Aorta (tissue), 5 donors: ENCODE measurements around the gene LCA5L. TPM values are rescaled to one million over a fixed set of nuclear protein-coding genes. Genes with fewer than 3 reads are reported as not detected.
A peak's percentile ranks its signal among the peaks of the same experiment; 100 is the strongest.

Experiments used
- ATAC-seq: fragments of 200-7000 bp; cut with Tn5 transposase; one replicate; pipeline ENCODE4 v1.9.1; 2022; ENCODE audit warnings: moderate library complexity; ENCODE audit not compliant: low FRiP score
- DNase-seq, 2 donors: peaks; one replicate each; pipeline ENCODE4 v3.0.0-alpha.2; 2020
- H3K27ac ChIP-seq, 2 donors: one replicate each; pipeline ENCODE4 v1.5.1; 2013; ENCODE audit warnings: low read length in 2 of 2, mild to moderate bottlenecking in 2 of 2, moderate library complexity in 2 of 2, control low read depth in 1 of 2, inconsistent platforms in 1 of 2, low read depth in 1 of 2
- H3K27me3 ChIP-seq, 2 donors: one replicate each; pipeline ENCODE4 v1.6.1; 2013; ENCODE audit warnings: control low read depth in 1 of 2, low read length in 1 of 2, mild to moderate bottlenecking in 1 of 2, moderate library complexity in 1 of 2; ENCODE audit not compliant: insufficient read depth in 2 of 2, control insufficient read depth in 1 of 2
- H3K36me3 ChIP-seq, 2 donors: one replicate each; pipeline ENCODE4 v1.6.1; 2013; ENCODE audit warnings: control low read depth in 1 of 2, low read length in 1 of 2, mild to moderate bottlenecking in 1 of 2; ENCODE audit not compliant: insufficient read depth in 2 of 2, control insufficient read depth in 1 of 2
- H3K4me1 ChIP-seq, 2 donors: one replicate each; pipeline ENCODE4 v1.6.1; 2013; ENCODE audit warnings: low read length in 2 of 2, control low read depth in 1 of 2, mild to moderate bottlenecking in 1 of 2, moderate library complexity in 1 of 2; ENCODE audit not compliant: insufficient read depth in 2 of 2, control insufficient read depth in 1 of 2
- H3K4me3 ChIP-seq, 2 donors: one replicate each; pipeline ENCODE4 v1.5.1; 2013; ENCODE audit warnings: low read length in 2 of 2, control low read depth in 1 of 2, mild to moderate bottlenecking in 1 of 2
- H3K9me3 ChIP-seq: one replicate; pipeline ENCODE4 v1.6.1; 2013; ENCODE audit warnings: mild to moderate bottlenecking, low read length; ENCODE audit not compliant: control insufficient read depth
- WGBS, 2 donors: extraction: QIAGEN DNeasy Blood & Tissue Kit; methylation state at CpG; one replicate each; pipeline ENCODE4 v1.1.7; 2013; 5-methylcytosine and 5-hydroxymethylcytosine counted together
- intact Hi-C, 2 donors: fragments of 100-400 bp; cut with DNase I; formaldehyde crosslinking; loops; one replicate each; pipeline versions ENCODE4 v1.14.2 to v1.15.0; 2022
- polyA plus RNA-seq, 2 donors: library from polyadenylated mRNA; stranded (reverse); fragments of 200-250 nt; gene quantifications; one replicate each; pipeline ENCODE4 v1.2.3, GENCODE V29; 2013
- total RNA-seq, 2 donors: library from RNA; stranded (reverse); fragmentation: NEBNext Ultra II Directional; extraction: Animal tissue kit (Norgen Biotek cat#: 25700); gene quantifications; one replicate each; pipeline ENCODE4 v1.2.1, GENCODE V29; 2021
- donor health status: healthy with polysubstance abuse.
- donor health status: Bipolar disorder and iron deficiency.
- donor health status: DM: no; HTN: no; CAD: no.
- donor health status: DM: no; HTN: no; CAD: no.
- donor health status: DM: yes; HTN: yes; CAD: no.

Gene LCA5L
- total and polyA plus RNA-seq, 4 donors: 0.39 to 3.4 (median 2.2) TPM

- Histone ChIP-seq H3K4me1 (no peaks in the 10 kb centered on the region), H3K9me3 (no peaks in the 10 kb centered on the region), H3K4me3 (no peak overlapping the region), H3K27ac (no peak overlapping the region), H3K27me3 (no peaks in the 10 kb centered on the region), H3K36me3 (peaks cover 0 to 3% of the 10 kb centered on the region in 2 donors)
- intact Hi-C loops: no loop called here
- DNase-seq (no peak), ATAC-seq (no peak)
- 94 to 98% methylated on average over 2 of the region's 2 CpGs for WGBS, 2 donors
Measured at GRCh38 chr21:39406065-39406464, 39.5 kb downstream of the LCA5L start.

GRCh38 chr21:39400173-39400572, 45.4 kb downstream of the LCA5L start:
- no peak for ATAC-seq

GRCh38 chr21:39397646-39398385, 47.8 kb downstream of the LCA5L start:
- no peak for DNase-seq

More at GRCh38 chr21:39400173-39400572, 45.4 kb downstream of the LCA5L start:
- 79 to 84% methylated on average over 8 of the region's 8 CpGs for WGBS, 2 donors
- no peak overlapping the region for H3K4me3 ChIP-seq
- H3K27me3 ChIP-seq: no peaks in the 10 kb centered on the region
- intact Hi-C loops: no loop called here
- H3K27ac ChIP-seq: no peak overlapping the region
- no peaks in the 10 kb centered on the region for H3K9me3 ChIP-seq
- no peak for DNase-seq
- peaks cover 0 to 3% of the 10 kb centered on the region in 2 donors for H3K36me3 ChIP-seq
- no peaks in the 10 kb centered on the region for H3K4me1 ChIP-seq

GRCh38 chr21:39392981-39393380, 52.6 kb downstream of the LCA5L start:
- Histone ChIP-seq H3K27ac (no peak overlapping the region), H3K9me3 (no peaks in the 10 kb centered on the region), H3K4me3 (no peak overlapping the region), H3K27me3 (no peaks in the 10 kb centered on the region), H3K4me1 (no peaks in the 10 kb centered on the region), H3K36me3 (peaks cover 3 to 13% of the 10 kb centered on the region in 2 donors)
- DNase-seq: no peak
- ATAC-seq: no peak
- WGBS, 2 donors: 75 to 78% methylated on average over 7 of the region's 7 CpGs
- intact Hi-C loops: no loop called here

More at GRCh38 chr21:39397646-39398385, 47.8 kb downstream of the LCA5L start:
- intact Hi-C loops: no loop called here
- no peaks in the 10 kb centered on the region for H3K27me3 ChIP-seq
- H3K36me3 ChIP-seq: peaks cover 0 to 5% of the 10 kb centered on the region in 2 donors
- ATAC-seq: no peak
- H3K4me1 ChIP-seq: no peaks in the 10 kb centered on the region
- H3K9me3 ChIP-seq: no peaks in the 10 kb centered on the region
- H3K27ac ChIP-seq: no peak overlapping the region
- 88 to 94% methylated on average over 11 of the region's 11 CpGs for WGBS, 2 donors
- no peak overlapping the region for H3K4me3 ChIP-seq

- 13 to 27% methylated on average over 16 of the region's 16 CpGs for WGBS, 2 donors
- intact Hi-C loops: no loop called here
Measured at GRCh38 chr21:39390212-39390765, 55.3 kb downstream of the LCA5L start.

GRCh38 chr21:39388811-39389155, 56.8 kb downstream of the LCA5L start:
- Histone ChIP-seq H3K27ac (no peak overlapping the region), H3K4me1 (no peaks in the 10 kb centered on the region), H3K36me3 (peaks cover 3 to 10% of the 10 kb centered on the region in 2 donors), H3K9me3 (no peaks in the 10 kb centered on the region), H3K27me3 (no peaks in the 10 kb centered on the region), H3K4me3 (no peak overlapping the region)
- no peak for DNase-seq
- intact Hi-C loops: loop anchor here (2.0 to 5.0 kb wide), 4 partner anchors 36 to 76 kb away; partner anchors contain the start of genes BRWD1 (in 2 of the 2) and LCA5L (in 1 of the 2)
- 2% methylated on average over 9 to 10 of the region's 10 CpGs for WGBS, 2 donors
- ATAC-seq: no peak

More at GRCh38 chr21:39390212-39390765, 55.3 kb downstream of the LCA5L start:
- no peak overlapping the region for H3K27ac ChIP-seq
- H3K9me3 ChIP-seq: no peaks in the 10 kb centered on the region
- H3K27me3 ChIP-seq: no peaks in the 10 kb centered on the region
- no peak for DNase-seq
- no peak overlapping the region for H3K4me3 ChIP-seq
- no peaks in the 10 kb centered on the region for H3K4me1 ChIP-seq
- H3K36me3 ChIP-seq: peaks cover 3 to 10% of the 10 kb centered on the region in 2 donors
- no peak for ATAC-seq

- DNase-seq (peak; percentile 95 to 98), ATAC-seq (peak; percentile 92)
- H3K27me3 ChIP-seq: no peaks in the 10 kb centered on the region
- intact Hi-C loops: loop anchor here (2.0 to 5.0 kb wide), 4 partner anchors 36 to 76 kb away; partner anchors contain the start of genes BRWD1 (in 2 of the 2) and LCA5L (in 1 of the 2)
- peaks cover 3 to 10% of the 10 kb centered on the region in 2 donors for H3K36me3 ChIP-seq
- H3K4me1 ChIP-seq: no peaks in the 10 kb centered on the region
- H3K27ac ChIP-seq: peak overlapping the region in 1 of 2 donors; percentile 38
- WGBS, 2 donors: 20 to 23% methylated on average over 35 of the region's 35 CpGs
- no peaks in the 10 kb centered on the region for H3K9me3 ChIP-seq
- peak overlapping the region; percentile 29 to 45 for H3K4me3 ChIP-seq
Measured at GRCh38 chr21:39388038-39388810, 57.4 kb downstream of the LCA5L start.

GRCh38 chr21:39387461-39388037, 58.0 kb downstream of the LCA5L start:
- ATAC-seq (peak; percentile 87), DNase-seq (peak; percentile 95 to 98)
- Histone ChIP-seq H3K9me3 (no peaks in the 10 kb centered on the region), H3K4me1 (no peaks in the 10 kb centered on the region), H3K27me3 (no peaks in the 10 kb centered on the region), H3K36me3 (peaks cover 3 to 6% of the 10 kb centered on the region in 2 donors), H3K27ac (no peak overlapping the region), H3K4me3 (peak overlapping the region; percentile 29 to 45)
- intact Hi-C loops: loop anchor here (2.0 to 5.0 kb wide), 4 partner anchors 35 to 75 kb away; partner anchors contain the start of genes BRWD1 (in 2 of the 2) and LCA5L (in 1 of the 2)
- WGBS, 2 donors: 2 to 11% methylated on average over 21 of the region's 21 CpGs
